Left cardiac atrium (tissue), 4 donors: ENCODE measurements around the gene MAGI1. TPM values are rescaled to one million over a fixed set of nuclear protein-coding genes. Genes with fewer than 3 reads are reported as not detected.

Source experiments
- ATAC-seq, 2 donors: fragments of 200-7000 bp; cut with Tn5 transposase; one replicate each; pipeline ENCODE4 v1.9.1; 2020; ENCODE audit warnings: mild to moderate bottlenecking in 2 of 2, moderate library complexity in 2 of 2
- DNase-seq: peaks from one replicate; pipeline ENCODE4 v3.0.0-alpha.2; 2020
- intact Hi-C, 2 donors: fragments of 100-400 bp; cut with DNase I; formaldehyde crosslinking; loops; one replicate each; pipeline versions ENCODE4 v1.14.1 to v1.15.1; 2022 to 2023
- total RNA-seq, 2 donors: library from RNA; stranded (reverse); fragmentation: NEBNext Ultra II Directional; extraction: Animal tissue kit (Norgen Biotek cat#: 25700); gene quantifications; one replicate each; pipeline ENCODE4 v1.2.1, GENCODE V29; 2021
- donor health status: DM: no; HTN: yes; CAD: no.
- donor health status: DM: no; HTN: yes; CAD: no; lungs with severe emphysema.
- donor health status: DM: yes; HTN: yes; CAD: no.
- donor health status: Dilated cardiomyopathy.

Gene MAGI1
- total RNA-seq, 2 donors from 2014 or later = 27.7 to 30.0 TPM

- DNase-seq (no peak), ATAC-seq (peak; percentile 38)
- intact Hi-C loops = loop anchor here in 1 of 2 donors (10.0 kb wide), 1 partner anchor 49 kb away; no protein-coding TSS in a partner anchor
Observed at GRCh38 chr3:65685621-65686235, 353.0 kb downstream of the MAGI1 start.

GRCh38 chr3:65678516-65678915, 360.2 kb downstream of the MAGI1 start:
- intact Hi-C loops = loop anchor here in 1 of 2 donors (10.0 kb wide), 1 partner anchor 254 kb away; no protein-coding TSS in a partner anchor
- no peak for DNase-seq

DNA sequence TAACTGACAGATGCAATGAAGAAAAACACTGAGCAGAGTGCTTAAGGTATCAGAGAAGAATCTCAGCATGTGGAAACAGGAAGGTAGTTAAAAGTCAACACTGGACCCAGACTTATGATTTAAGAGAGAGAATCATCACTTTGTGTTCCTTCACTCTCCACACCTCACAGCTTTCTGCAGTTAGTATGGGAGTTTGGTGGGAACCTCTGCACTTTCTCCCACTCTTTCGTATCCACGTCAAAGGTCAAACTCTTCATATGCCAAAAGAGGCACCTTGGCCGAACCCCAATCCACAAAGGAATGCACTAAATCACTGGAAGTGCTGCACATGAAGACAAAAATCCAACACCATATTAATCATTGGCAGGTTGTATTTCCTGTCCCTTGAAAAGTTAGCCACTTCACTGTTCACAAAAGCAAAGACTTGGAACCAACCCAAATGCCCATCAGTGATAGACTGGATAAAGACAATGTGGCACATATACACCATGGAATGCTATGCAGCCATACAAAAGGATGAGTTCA, 361.2 kb downstream of the MAGI1 start:
- ATAC-seq (no peak), DNase-seq (no peak)
- intact Hi-C loops = loop anchor here in 1 of 2 donors (10.0 kb wide), 1 partner anchor 253 kb away; no protein-coding TSS in a partner anchor

More at GRCh38 chr3:65678516-65678915, 360.2 kb downstream of the MAGI1 start:
- ATAC-seq = no peak

DNA sequence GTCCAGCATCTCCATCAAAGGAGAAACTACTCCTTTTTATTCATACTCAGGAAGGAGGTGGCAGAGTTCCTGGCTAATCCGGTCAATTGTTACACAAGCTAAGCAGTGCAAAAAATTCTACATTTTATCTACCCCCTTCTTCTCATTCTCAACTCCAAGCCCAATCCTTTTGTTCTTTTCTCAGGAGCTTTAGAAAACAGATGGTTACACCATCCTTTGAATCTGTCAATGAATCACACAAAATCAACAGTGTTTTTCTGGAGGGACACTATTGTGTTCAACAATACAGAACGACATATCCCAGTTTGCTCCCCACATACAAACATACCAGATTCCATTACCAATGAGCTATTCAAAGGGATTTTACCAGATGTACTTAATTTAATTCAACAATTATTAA, 362.1 kb downstream of the MAGI1 start:
- intact Hi-C loops = loop anchor here in 1 of 2 donors (10.0 kb wide), 1 partner anchor 252 kb away; no protein-coding TSS in a partner anchor
- no peak for ATAC-seq

GRCh38 chr3:65675011-65675410, 363.7 kb downstream of the MAGI1 start:
- ATAC-seq (no peak), DNase-seq (no peak)
- intact Hi-C loops = loop anchor here in 1 of 2 donors (10.0 kb wide), 1 partner anchor 250 kb away; no protein-coding TSS in a partner anchor

More for the DNA sequence above, 362.1 kb downstream of the MAGI1 start:
- DNase-seq = no peak

- intact Hi-C loops = loop anchor here (5.0 to 10.0 kb wide), 2 partner anchors 237 to 249 kb away; no protein-coding TSS in a partner anchor
- ATAC-seq = no peak
Observed at GRCh38 chr3:65674226-65674625, 364.5 kb downstream of the MAGI1 start.

DNA sequence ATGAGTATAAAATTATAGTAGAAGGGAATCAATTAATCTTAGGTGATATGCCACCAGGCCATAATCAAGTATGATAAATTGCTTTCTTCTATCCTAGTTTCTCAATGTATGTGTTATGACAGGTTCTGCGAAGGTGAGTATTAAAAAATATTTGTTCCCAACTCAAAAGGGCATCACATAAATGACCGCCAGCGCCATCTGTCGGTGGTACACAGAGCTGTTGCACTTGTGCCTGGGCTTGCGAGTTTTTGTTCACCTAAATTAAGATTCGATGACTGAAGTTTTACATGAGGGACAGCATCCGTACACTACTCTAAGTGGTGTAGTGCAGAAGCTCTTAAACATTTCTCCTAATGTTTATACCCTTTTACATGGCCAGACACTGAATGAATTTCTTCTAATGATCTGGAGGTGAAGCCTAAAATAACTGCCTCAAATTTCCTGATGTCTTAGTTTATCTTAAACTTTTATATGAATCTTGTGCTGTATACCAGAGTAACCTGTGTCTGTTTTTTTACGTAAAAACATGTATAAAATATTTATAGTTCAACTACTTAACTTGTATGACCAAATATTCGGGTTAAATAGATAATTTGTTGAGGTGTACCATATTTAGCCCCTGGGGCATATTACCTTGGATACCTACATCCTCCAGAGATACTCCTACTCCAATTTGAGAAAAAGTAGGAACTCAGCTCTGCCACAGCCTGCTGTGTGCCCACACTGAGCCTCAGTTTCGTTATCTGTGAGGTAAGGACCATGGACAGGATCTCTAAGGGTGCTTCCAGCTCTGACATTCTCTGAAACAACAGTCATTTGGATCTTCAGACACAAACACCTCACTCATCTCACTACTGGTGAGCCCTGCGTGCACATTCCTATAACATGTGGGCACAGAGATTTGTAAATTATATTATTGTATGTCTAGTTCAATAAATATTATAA, 365.6 kb downstream of the MAGI1 start:
- ATAC-seq (peak in 1 of 2 donors; percentile 22), DNase-seq (peak; percentile 64)
- intact Hi-C loops = loop anchor here (5.0 to 10.0 kb wide), 2 partner anchors 236 to 248 kb away; no protein-coding TSS in a partner anchor

More at GRCh38 chr3:65674226-65674625, 364.5 kb downstream of the MAGI1 start:
- DNase-seq = no peak

GRCh38 chr3:65672061-65672460, 366.7 kb downstream of the MAGI1 start:
- intact Hi-C loops = loop anchor here (5.0 to 10.0 kb wide), 2 partner anchors 235 to 247 kb away; no protein-coding TSS in a partner anchor
- no peak for ATAC-seq
- DNase-seq = no peak

DNA sequence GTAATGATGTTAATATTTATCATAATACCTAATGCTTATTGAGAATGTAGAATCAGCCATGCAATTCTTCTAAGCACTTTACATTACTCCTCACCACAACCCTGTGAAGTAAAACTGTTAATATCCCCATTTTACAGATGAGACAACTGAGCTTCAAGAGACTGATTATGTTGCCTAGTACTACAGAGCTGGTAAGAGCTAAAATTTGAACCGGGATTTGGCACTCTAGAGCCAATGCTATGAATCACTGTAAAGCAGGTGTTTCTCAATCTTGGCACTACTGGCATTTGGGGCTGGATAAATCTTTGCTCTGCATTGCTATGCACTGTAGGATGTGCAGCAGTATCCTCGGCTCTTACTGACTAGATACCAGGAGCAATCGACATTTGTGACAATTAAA, 367.7 kb downstream of the MAGI1 start:
- DNase-seq = no peak
- intact Hi-C loops = loop anchor here (5.0 to 10.0 kb wide), 2 partner anchors 234 to 246 kb away; no protein-coding TSS in a partner anchor
- ATAC-seq = peak in 1 of 2 donors; percentile 40

DNA sequence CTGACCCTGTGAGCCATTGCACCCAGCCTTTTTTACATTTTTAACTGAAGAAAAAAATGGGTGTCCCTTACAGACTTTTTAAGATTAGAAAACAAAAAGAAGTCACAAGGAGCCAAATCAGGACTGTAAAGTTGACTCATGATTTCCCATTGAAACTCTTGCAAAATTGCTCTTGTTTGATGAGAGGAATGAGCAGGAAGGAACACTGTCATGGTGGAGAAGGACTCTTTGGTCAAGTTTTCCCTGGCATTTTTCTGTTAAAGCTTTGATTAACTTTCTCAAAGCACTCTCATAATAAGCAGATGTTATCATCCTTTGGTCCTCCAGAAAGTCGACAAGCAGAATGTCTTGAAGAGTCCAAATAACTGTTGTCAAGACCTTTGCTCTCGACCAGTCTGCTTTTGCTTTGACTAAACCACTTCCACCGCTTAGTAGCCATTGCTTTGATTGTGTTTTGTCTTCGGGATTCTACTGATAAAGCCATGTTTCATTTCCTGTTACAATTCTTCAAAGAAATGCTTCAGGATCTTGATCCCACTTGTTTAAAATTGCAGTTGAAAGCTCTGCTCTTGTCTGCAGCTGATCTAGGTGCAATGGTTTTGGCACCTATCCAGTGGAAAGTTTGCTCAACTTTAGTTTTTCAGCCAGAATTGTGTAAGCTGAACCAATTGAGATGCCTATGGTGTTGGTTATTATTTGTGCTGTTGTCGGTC, 369.4 kb downstream of the MAGI1 start:
- DNase-seq = no peak
- ATAC-seq = no peak
- intact Hi-C loops = no loop called here

DNA sequence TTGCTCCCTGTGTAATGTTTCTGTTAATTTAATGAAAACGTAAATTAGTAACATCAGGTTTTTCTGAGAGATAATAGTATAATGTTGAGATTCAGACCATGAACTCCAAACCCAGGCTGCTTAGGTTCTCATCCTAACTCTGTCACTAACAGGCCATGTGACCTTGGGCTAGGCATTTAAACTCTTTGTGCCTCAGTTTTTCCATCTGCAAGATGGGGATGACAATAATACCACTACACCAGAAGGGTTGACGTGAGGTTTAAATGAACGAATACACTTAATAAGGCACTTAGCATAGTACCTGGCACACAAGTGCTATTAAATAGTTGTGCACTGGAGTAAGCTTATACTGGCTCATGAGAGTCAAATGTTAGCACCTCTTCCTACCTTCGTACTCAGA, 370.8 kb downstream of the MAGI1 start:
- DNase-seq = no peak
- ATAC-seq = no peak
- intact Hi-C loops = no loop called here

GRCh38 chr3:65666448-65667091, 372.1 kb downstream of the MAGI1 start:
- intact Hi-C loops = no loop called here
- ATAC-seq = no peak

GRCh38 chr3:65665915-65666314, 372.8 kb downstream of the MAGI1 start:
- intact Hi-C loops = no loop called here
- DNase-seq (no peak), ATAC-seq (no peak)

More at GRCh38 chr3:65666448-65667091, 372.1 kb downstream of the MAGI1 start:
- no peak for DNase-seq

DNA sequence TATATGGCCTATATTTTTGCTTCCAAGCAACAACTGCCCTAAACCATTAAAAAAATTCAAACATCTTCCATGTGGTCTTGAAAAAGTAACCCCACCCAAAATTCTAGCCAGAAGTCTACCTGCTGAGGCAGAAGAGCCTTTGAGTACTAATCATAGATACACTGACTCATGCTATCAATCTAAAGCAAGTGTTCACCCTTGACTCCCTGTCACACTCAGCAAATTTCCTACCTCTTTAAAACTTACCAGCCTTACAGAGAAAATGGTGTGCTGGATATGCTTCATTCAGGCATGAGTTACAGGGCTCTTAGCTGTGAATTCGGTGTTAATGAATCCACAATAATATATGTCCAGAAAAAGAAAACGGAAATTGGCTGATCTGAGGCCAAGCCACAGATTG, 373.8 kb downstream of the MAGI1 start:
- intact Hi-C loops = no loop called here
- no peak for DNase-seq
- no peak for ATAC-seq

DNA sequence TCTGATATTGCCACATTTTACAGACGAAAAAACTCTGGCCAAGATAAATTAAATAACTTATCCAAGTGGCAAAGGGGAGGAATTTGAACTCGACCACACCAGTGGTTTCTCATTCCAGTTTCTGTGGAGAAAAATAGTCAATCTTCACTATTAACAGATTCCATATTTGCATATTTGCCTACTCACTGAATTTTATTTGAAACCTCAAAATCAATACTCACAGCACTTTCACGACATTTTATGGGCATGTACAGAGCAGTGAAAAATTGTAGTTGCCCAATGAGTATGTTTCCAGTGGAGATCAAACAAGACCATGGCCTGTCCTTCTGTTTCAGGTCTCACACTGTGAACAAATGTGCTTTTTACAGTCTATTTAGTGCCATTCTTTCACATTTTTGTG, 374.3 kb downstream of the MAGI1 start:
- ATAC-seq = no peak
- intact Hi-C loops = no loop called here
- no peak for DNase-seq

DNA sequence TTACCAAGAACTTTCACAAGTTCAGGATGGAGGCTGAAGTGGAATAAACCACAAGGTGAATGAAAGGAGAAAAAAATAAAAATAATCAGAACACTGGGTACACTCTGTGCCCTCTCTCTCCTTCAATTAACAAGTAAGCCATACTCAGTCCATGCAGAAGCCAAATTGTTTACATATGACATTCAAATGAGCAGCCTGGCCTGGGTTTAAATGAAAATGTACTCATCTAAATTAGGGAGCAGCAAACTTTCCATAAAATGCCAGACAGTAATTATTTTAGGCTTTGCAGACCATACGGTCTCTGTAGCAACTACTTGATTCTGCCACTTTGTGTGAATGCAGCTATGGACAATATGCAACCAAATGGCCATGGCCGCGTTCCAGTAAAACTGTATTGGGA, 376.6 kb downstream of the MAGI1 start:
- intact Hi-C loops = no loop called here
- DNase-seq = no peak

DNA sequence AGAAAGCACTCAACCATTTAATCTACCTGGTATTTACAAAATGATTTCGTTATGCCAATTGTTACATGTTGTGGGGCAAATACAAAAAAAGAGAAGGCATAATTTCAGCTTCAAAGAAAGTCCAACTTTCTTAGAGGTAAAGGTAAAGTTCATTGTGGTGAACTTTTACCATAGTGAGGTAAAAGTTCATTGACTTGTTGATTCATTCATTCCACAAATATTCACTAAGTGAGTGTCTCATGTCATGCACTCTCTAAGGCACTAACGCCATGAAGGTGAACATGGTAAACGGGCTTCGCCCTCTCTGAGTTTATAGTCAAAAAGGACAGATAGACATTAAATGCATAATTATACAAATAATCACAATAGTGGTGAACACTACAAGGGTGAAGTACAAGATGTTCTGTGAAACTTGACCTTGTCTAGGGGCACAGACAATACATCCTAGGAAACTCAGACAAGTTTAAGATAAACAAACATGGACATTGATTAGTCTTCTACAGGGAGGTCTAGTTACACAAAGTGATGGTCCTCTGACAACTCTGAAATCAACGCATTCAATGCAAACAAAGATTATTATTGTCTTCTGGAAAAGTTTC, 378.6 kb downstream of the MAGI1 start:
- intact Hi-C loops = no loop called here
- DNase-seq (no peak), ATAC-seq (no peak)

More for the DNA sequence above, 376.6 kb downstream of the MAGI1 start:
- ATAC-seq = no peak

DNA sequence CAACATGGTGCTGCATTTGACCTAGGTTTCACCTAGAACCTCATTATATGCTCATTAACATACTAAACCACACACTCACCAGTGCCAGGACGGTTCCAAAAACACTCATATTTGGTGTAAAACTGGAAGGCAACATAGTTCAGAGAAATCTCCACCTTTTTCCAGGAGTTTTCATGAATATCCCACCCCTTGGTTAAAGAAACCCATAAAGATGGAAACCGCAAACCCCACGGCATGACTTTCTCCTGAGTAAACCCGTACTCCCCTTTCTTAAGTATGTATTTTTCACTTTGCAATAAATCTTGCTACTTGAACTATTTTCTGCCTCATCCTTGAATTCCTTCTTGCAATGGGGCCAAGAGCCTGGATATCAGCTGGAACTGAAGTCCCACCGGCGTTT, 379.3 kb downstream of the MAGI1 start:
- DNase-seq (no peak), ATAC-seq (no peak)
- intact Hi-C loops = no loop called here
